HepG2 (cell line): ENCODE results near the gene TOP1. TPM values are rescaled to one million over a fixed set of nuclear protein-coding genes. Genes with fewer than 3 reads are reported as not detected.

ENCODE experiments used
- ATAC-seq: fragments of 200-7000 bp; cut with Tn5 transposase; 3 replicates; pipeline ENCODE4 v1.9.1; 2020; ENCODE audit warnings: mild to moderate bottlenecking, moderate library complexity
- BruUV-seq: library from RNA; stranded (reverse); fragments of 400-500 nt; replicated peaks from 2 replicates; lab custom pipeline; 2021; lab: Mats Ljungman, UMichigan
- CTCF ChIA-PET: fragments of 300-600 bp; formaldehyde crosslinking; extraction: SDS; loops from one replicate; lab custom pipeline; 2021; ENCODE audit warnings: low total read pairs, inconsistent platforms, low intra/inter-chr PET ratio; lab: Yijun Ruan, JAX
- POLR2A ChIA-PET: fragments of 350-600 bp; sonication (Branson Sonifier 250); formaldehyde crosslinking; loops from one replicate; lab custom pipeline; 2020; ENCODE audit warnings: antibody characterized with exemption, inconsistent platforms; lab: Yijun Ruan, JAX
- DNase-seq: peaks from one replicate; pipeline ENCODE4 v3.0.0-alpha.2; 2015; ENCODE audit warnings: low spot score
- FAIRE-seq: peaks from 3 replicates; lab custom pipeline; 2011; peaks lifted over from hg19 to GRCh38; lab: Jason Lieb, UNC
- H2AFZ ChIP-seq: one replicate; pipeline ENCODE4 v1.6.1; 2011; ENCODE audit warnings: low read length, inconsistent platforms
- H3K27ac ChIP-seq: fragments of 300-600 bp; 3 replicates; pipeline ENCODE4 v1.8.0; 2011; ENCODE audit warnings: mixed run types, mild to moderate bottlenecking, mixed read lengths, low read length, inconsistent platforms; ENCODE audit not compliant: insufficient read depth; ENCODE audit errors: extremely low read length
- H3K27me3 ChIP-seq, 2 experiments: fragments of 200-600 bp in 1 of 2; 2 replicates in 1 of 2; 3 replicates in 1 of 2; pipeline versions ENCODE4 v1.6.0 to v1.8.0; 2011; ENCODE audit warnings: low read length in 2 of 2, mild to moderate bottlenecking in 2 of 2, moderate library complexity in 2 of 2, inconsistent platforms in 1 of 2; ENCODE audit not compliant: insufficient read depth in 2 of 2, control insufficient read depth in 1 of 2
- H3K36me3 ChIP-seq, 2 experiments: fragments of 200-600 bp in 1 of 2; replicated peaks in 1 of 2; 2 replicates in 1 of 2; 3 replicates in 1 of 2; pipeline versions ENCODE4 v1.5.1 to v1.8.0; 2011; ENCODE audit warnings: low read length in 2 of 2, inconsistent platforms in 1 of 2; ENCODE audit not compliant: insufficient read depth in 2 of 2, control insufficient read depth in 1 of 2
- H3K4me1 ChIP-seq: 2 replicates; pipeline ENCODE4 v1.5.1; 2012; ENCODE audit warnings: low read length, inconsistent platforms; ENCODE audit not compliant: insufficient read depth
- H3K4me2 ChIP-seq: 2 replicates; pipeline ENCODE4 v1.6.0; 2011; ENCODE audit warnings: low read depth, low read length, inconsistent platforms
- H3K4me3 ChIP-seq, 3 experiments: fragments of 200-600 bp in 1 of 3; sonication (generic), shearing (Covaris generic) in 1 of 3; replicated peaks in 1 of 3; 2 replicates each; pipeline ENCODE4 v1.5.1; 2011 to 2016; ENCODE audit warnings: low read length in 3 of 3, inconsistent platforms in 2 of 3, low read depth in 2 of 3, mild to moderate bottlenecking in 2 of 3, control low read depth in 1 of 3, mixed read lengths in 1 of 3; ENCODE audit not compliant: insufficient read depth in 1 of 3
- H3K79me2 ChIP-seq: one replicate; pipeline ENCODE4 v1.6.1; 2011; ENCODE audit warnings: low read length, inconsistent platforms; ENCODE audit not compliant: insufficient read depth
- H3K9ac ChIP-seq: 2 replicates; pipeline ENCODE4 v1.6.0; 2011; ENCODE audit warnings: mild to moderate bottlenecking, low read depth, low read length, inconsistent platforms; ENCODE audit not compliant: insufficient read depth
- H3K9me3 ChIP-seq: 2 replicates; pipeline ENCODE4 v1.5.1; 2012; ENCODE audit warnings: mild to moderate bottlenecking, low read length
- H4K20me1 ChIP-seq: 2 replicates; pipeline ENCODE4 v1.6.0; 2011; ENCODE audit warnings: inconsistent platforms, mild to moderate bottlenecking, low read length, moderate library complexity; ENCODE audit not compliant: insufficient read depth
- DPF2 ChIP-seq: sonication (generic); formaldehyde crosslinking; IDR thresholded peaks from 2 replicates; pipeline ENCODE4 v1.4.0; 2020; ENCODE audit warnings: mild to moderate bottlenecking, low read depth, missing genetic modification reagents, borderline replicate concordance
- HNF4G ChIP-seq, 2 experiments: sonication (generic) in 1 of 2; formaldehyde crosslinking in 1 of 2; IDR thresholded peaks; 2 replicates each; pipeline versions ENCODE4 v1.4.0 to v1.6.1; 2011 to 2020; ENCODE audit warnings: borderline replicate concordance in 2 of 2, low read depth in 2 of 2, mild to moderate bottlenecking in 2 of 2, low read length in 1 of 2, missing genetic modification reagents in 1 of 2, moderate library complexity in 1 of 2
- NFYB ChIP-seq: sonication (generic); formaldehyde crosslinking; IDR thresholded peaks from 2 replicates; pipeline ENCODE4 v1.4.0; 2020; ENCODE audit warnings: missing genetic modification reagents
- NR2F2 ChIP-seq: IDR thresholded peaks from 2 replicates; pipeline ENCODE4 v1.6.1; 2012; ENCODE audit warnings: low read depth, inconsistent platforms, borderline replicate concordance
- RFX3 ChIP-seq: IDR thresholded peaks from 2 replicates; pipeline ENCODE4 v1.6.1; 2016; ENCODE audit warnings: missing biosample characterization, missing genetic modification reagents
- SETDB1 ChIP-seq: sonication (generic); formaldehyde crosslinking; IDR thresholded peaks from 2 replicates; pipeline ENCODE4 v1.5.1; 2020; ENCODE audit warnings: missing genetic modification reagents, mild to moderate bottlenecking, borderline replicate concordance
- ZBTB7B ChIP-seq: sonication (generic); formaldehyde crosslinking; IDR thresholded peaks from 2 replicates; pipeline ENCODE4 v1.4.0; 2020; ENCODE audit warnings: missing genetic modification reagents
- ZMYM2 ChIP-seq: sonication (generic); formaldehyde crosslinking; IDR thresholded peaks from 2 replicates; pipeline ENCODE4 v1.8.0; 2022; ENCODE audit warnings: mild to moderate bottlenecking, missing genetic modification reagents
- ZNF430 ChIP-seq: sonication (generic); formaldehyde crosslinking; IDR thresholded peaks from 2 replicates; pipeline ENCODE4 v1.9.0; 2021; ENCODE audit warnings: mild to moderate bottlenecking, missing genetic modification reagents
- ZNF431 ChIP-seq: sonication (generic); formaldehyde crosslinking; IDR thresholded peaks from 2 replicates; pipeline ENCODE4 v1.9.0; 2022; ENCODE audit warnings: missing genetic modification reagents, low read depth, mild to moderate bottlenecking, borderline replicate concordance
- ZNF451 ChIP-seq: sonication (generic); formaldehyde crosslinking; IDR thresholded peaks from 2 replicates; pipeline ENCODE4 v1.5.0; 2020; ENCODE audit warnings: mild to moderate bottlenecking, missing genetic modification reagents
- ZNF737 ChIP-seq: sonication (generic); formaldehyde crosslinking; IDR thresholded peaks from 2 replicates; pipeline ENCODE4 v1.5.0; 2020; ENCODE audit warnings: missing genetic modification reagents, mild to moderate bottlenecking, borderline replicate concordance
- WGBS: methylation state at CpG from one replicate; pipeline ENCODE4 v1.1.6; 2017; ENCODE audit warnings: low lambda C conversion rate; 5-methylcytosine and 5-hydroxymethylcytosine counted together
- in situ Hi-C: cut with HindIII; loops from 2 replicates; pipeline ENCODE4 v1.10.0; 2017; ENCODE audit warnings: low pct_unique_long_range_greater_than_20kb; ENCODE audit not compliant: extremely low pct_ligation_motif_present
- intact Hi-C: fragments of 100-400 bp; cut with micrococcal nuclease; formaldehyde crosslinking; loops from one replicate; pipeline ENCODE4 v1.10.0; 2022; ENCODE audit not compliant: unreplicated experiment
- polyA plus RNA-seq, 8 experiments: library from polyadenylated mRNA; depleted of rRNA in 3 of 8; stranded (reverse) in 7 of 8; unstranded in 1 of 8; fragments of >200 nt; fragmentation: Illumina TruSeq in 4 of 8; extraction: Trizol in 4 of 8; gene quantifications; 2 replicates each; pipeline versions ENCODE4 v1.2.1 to v1.2.3, GENCODE V29; 2011 to 2016; ENCODE audit warnings: low read depth in 4 of 8, missing spikeins in 1 of 8, mixed read lengths in 1 of 8; ENCODE audit not compliant: insufficient read depth in 1 of 8
- total RNA-seq, 5 experiments: library from RNA; depleted of rRNA; stranded (reverse); fragments of >200 nt; fragmentation: Illumina TruSeq; extraction: Trizol; gene quantifications; 2 replicates each; pipeline ENCODE4 v1.2.3, GENCODE V29; 2016; ENCODE audit warnings: low read depth in 1 of 5
- TF ChIP-seq, protein P1 (sequence below): sonication (generic); formaldehyde crosslinking; conservative IDR thresholded peaks from 2 replicates; pipeline ENCODE4 v1.4.0; 2020; ENCODE audit warnings: missing genetic modification reagents
- TF ChIP-seq, protein P2 (sequence below): sonication (generic); formaldehyde crosslinking; IDR thresholded peaks from 2 replicates; pipeline ENCODE4 v1.5.0; 2020; ENCODE audit warnings: mild to moderate bottlenecking, missing genetic modification reagents, borderline replicate concordance

Gene TOP1
- total and polyA plus RNA-seq, 2 of the 13 experiments (the other 11 are each of a cell fraction or from before 2014, with no cell fraction given): 10.2 to 19.4 TPM

- Histone ChIP-seq H2AFZ (no peak overlapping the region), H3K36me3 (peaks cover 1 to 15% of the 10 kb centered on the region in 2 experiments; a peak in 3 of 5 replicates), H3K4me2 (no peak overlapping the region), H3K79me2 (peaks cover 99% of the 10 kb centered on the region), H3K9ac (no peak overlapping the region), H3K9me3 (no peaks in the 10 kb centered on the region), H3K27ac (no peak overlapping the region), H4K20me1 (peaks cover 24% of the 10 kb centered on the region), H3K27me3 (no peaks in the 10 kb centered on the region), H3K4me1 (peaks cover 91% of the 10 kb centered on the region), H3K4me3 (no peak overlapping the region)
- TF ChIP-seq, protein P1, sequence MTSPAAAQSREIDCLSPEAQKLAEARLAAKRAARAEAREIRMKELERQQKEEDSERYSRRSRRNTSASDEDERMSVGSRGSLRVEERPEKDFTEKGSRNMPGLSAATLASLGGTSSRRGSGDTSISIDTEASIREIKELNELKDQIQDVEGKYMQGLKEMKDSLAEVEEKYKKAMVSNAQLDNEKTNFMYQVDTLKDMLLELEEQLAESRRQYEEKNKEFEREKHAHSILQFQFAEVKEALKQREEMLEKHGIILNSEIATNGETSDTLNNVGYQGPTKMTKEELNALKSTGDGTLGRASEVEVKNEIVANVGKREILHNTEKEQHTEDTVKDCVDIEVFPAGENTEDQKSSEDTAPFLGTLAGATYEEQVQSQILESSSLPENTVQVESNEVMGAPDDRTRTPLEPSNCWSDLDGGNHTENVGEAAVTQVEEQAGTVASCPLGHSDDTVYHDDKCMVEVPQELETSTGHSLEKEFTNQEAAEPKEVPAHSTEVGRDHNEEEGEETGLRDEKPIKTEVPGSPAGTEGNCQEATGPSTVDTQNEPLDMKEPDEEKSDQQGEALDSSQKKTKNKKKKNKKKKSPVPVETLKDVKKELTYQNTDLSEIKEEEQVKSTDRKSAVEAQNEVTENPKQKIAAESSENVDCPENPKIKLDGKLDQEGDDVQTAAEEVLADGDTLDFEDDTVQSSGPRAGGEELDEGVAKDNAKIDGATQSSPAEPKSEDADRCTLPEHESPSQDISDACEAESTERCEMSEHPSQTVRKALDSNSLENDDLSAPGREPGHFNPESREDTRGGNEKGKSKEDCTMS (CRISPR knock-in tag): no peak
- TF ChIP-seq ZNF737 (no peak), SETDB1 (no peak), DPF2 (CRISPR knock-in tag) (no peak), ZMYM2 (CRISPR knock-in tag) (no peak), ZNF451 (no peak), NFYB (no peak), HNF4G (IDR thresholded peaks at IDR 0.05; ENCODE audit: borderline replicate concordance, low read depth, low read length) (no peak), HNF4G (CRISPR knock-in tag; IDR thresholded peaks at IDR 0.05; ENCODE audit: borderline replicate concordance, low read depth) (no peak), ZNF430 (no peak), RFX3 (CRISPR knock-in tag) (no peak), NR2F2 (no peak), ZBTB7B (CRISPR knock-in tag) (no peak), ZNF431 (no peak)
- TF ChIP-seq, protein P2, sequence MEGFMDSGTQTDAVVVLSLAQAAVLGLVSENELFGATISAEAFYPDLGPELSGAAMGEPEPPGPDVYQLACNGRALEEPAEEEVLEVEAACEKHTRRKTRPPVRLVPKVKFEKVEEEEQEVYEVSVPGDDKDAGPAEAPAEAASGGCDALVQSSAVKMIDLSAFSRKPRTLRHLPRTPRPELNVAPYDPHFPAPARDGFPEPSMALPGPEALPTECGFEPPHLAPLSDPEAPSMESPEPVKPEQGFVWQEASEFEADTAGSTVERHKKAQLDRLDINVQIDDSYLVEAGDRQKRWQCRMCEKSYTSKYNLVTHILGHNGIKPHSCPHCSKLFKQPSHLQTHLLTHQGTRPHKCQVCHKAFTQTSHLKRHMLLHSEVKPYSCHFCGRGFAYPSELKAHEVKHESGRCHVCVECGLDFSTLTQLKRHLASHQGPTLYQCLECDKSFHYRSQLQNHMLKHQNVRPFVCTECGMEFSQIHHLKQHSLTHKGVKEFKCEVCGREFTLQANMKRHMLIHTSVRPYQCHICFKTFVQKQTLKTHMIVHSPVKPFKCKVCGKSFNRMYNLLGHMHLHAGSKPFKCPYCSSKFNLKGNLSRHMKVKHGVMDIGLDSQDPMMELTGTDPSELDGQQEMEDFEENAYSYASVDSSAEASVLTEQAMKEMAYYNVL (CRISPR knock-in tag): no peak
- 96% methylated on average over 2 of the region's 2 CpGs for WGBS
- in situ Hi-C loops (no loop called here), intact Hi-C loops (no loop called here)
- FAIRE-seq (no peak), ATAC-seq (no peak), DNase-seq (no peak)
- BruUV-seq: no TSS peak
- ChIA-PET POLR2A (interaction anchor here (1.6 to 2.5 kb wide), 2 partner anchors 8 to 17 kb away, joined by 4 to 7 read pairs; partner anchors contain the start of gene TOP1), CTCF (no interaction called here)
Observed at GRCh38 chr20:41045671-41046070, 17.0 kb downstream of the TOP1 start.
